GM21825 (cell line): Measurements from ENCODE around the gene COL6A3.
"Not testable (repeated sequence)": the region's sequence is repeated elsewhere in the genome, so short reads cannot be mapped to it uniquely, and the experiment has no call there.

Experiments
- ATAC-seq: cut with Tn5 transposase; IDR thresholded peaks from one replicate; pipeline ENCODE4 v1.9.1; 2021; ENCODE audit warnings: mild to moderate bottlenecking, moderate library complexity; ENCODE audit not compliant: unreplicated experiment

Gene COL6A3

DNA sequence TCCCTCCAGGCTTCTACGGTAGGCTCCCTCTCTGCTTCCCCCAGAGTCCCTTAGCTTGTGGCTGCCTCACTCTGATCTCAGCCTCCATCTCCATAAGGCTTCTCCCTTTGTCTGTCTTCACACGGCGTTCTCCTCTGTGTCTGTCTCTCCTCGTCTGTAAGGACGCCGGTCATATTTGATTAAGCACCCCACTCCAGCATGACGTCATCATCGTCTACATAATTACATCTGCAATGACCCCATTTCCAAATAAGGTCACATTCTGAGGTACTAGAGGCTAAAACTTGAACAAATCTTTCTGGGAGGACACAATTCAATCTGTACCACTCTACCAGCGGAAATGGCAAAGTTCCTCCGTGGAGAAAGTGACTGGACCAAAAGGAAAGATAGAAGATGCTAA is 8.3 kb upstream of the COL6A3 start:
- no peak for ATAC-seq

DNA sequence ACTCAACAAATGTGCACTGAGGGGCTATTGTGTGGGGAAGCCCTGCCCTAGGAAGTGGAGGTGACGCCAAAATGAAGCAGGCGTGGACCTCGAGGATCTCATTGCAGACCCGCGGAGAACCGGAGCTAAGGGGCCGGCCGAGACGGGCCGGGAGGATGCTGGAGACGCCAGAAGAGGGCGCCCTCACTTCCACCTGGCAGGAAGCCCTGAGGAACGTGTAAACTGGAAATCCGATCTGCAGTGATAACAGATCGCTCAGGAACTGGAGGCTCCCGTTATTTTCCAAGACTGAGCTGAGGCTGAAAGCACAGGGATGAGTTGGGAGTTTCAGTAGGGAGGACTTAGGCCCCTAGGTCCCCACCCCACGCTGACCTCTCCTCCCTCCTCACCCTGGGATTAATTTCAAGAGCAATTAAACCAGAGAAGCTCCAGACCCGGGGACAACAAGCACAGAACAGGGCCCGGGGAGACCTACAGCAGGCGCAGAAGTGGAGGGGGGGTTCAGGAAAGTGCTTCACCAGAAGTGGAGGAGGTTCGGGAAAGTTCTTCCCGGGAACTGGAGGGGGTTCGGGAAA is 7.7 kb upstream of the COL6A3 start:
- no peak for ATAC-seq

- ATAC-seq, result no peak
These were observed 4.3 kb upstream of the COL6A3 start for GRCh38 chr2:237418300-237418699.

GRCh38 chr2:237412988-237413776 is 782 bp downstream of the COL6A3 start:
- no peak for ATAC-seq

DNA sequence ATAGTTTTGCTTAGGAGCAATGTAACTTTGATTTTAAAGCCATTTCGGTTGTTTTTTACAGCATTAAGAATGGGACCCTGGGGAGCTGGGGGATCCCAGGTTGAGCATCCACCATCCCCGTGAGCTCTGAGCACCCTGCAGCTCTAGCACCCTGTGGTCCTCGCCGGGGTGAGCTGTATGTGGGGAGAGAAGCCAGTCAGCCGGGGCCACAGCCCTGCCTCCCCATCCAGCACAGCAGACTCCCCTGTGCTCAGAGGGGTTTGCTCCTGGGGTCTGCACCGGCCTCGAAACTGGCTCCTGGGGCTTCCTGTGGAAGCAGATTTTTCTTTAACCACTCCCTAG is 1.3 kb downstream of the COL6A3 start:
- ATAC-seq, result no peak

- no peak for ATAC-seq
These were observed 2.1 kb downstream of the COL6A3 start for GRCh38 chr2:237411683-237412423.

DNA sequence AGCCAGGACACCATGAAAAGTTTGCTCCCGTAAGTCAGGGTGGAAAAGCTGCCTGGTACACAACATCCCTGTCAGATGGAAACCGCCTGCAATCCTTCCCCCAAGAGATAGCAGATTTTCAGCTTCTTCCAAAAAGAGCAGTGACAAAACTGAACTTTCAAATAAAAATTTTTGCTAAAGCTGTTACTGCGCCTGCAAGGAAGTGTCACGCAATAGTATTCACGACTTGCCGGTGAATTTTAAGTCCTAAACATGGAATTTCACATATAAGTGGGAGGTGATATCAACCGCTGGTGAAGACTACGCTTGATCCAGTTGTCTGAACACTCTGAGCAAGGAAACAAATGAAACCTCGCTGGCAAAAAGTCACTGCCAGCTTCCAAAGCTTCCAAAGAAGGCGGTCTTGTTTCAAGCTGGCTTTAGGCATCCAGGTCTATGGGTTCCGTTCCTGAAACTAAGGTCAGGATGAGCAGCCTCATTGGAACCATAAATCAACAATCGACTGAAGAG is 2.8 kb downstream of the COL6A3 start:
- no peak for ATAC-seq

DNA sequence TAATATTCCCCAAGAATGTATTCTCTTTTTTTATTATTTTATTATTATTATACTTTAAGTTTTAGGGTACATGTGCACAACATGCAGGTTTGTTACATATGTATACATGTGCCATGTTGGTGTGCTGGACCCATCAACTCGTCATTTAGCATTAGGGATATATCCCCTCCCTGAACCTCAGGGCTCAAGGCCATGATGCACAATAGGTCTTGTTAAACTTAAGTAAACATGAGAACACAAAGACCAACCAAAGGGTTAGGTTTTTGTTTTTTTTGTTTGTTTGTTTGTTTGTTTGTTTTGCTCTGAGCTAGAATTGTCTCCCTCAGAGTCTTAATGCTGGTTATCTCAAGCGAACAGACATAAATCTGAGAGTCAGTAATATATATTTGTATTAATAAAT is 4.7 kb downstream of the COL6A3 start:
- not testable (repeated sequence) for ATAC-seq

GRCh38 chr2:237408335-237409000 is 5.5 kb downstream of the COL6A3 start:
- ATAC-seq, result no peak

DNA sequence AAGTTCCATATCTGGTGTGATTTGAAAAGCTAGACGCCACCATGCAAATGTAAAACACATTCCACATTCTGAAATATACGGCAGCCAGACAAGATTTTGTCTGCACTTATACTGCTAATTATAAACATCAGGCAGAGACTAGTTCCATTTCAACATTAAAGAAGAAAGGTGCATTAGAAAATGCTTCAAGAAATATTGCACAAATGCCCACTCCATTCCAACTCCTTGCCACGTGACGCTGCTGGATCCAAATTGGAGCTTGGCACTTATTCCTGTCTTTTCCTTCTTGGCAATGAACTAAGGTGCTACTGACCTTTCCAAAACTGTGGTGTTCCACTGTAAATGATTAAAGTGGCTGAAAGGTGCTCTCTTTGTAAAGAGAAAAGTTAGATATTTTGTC is 6.3 kb downstream of the COL6A3 start:
- ATAC-seq, result no peak

- ATAC-seq, result no peak
These were observed 7.5 kb downstream of the COL6A3 start for GRCh38 chr2:237406371-237406895.

GRCh38 chr2:237405605-237406004 is 8.4 kb downstream of the COL6A3 start:
- no peak for ATAC-seq

- no peak for ATAC-seq
These were observed 8.9 kb downstream of the COL6A3 start for GRCh38 chr2:237405006-237405559.

DNA sequence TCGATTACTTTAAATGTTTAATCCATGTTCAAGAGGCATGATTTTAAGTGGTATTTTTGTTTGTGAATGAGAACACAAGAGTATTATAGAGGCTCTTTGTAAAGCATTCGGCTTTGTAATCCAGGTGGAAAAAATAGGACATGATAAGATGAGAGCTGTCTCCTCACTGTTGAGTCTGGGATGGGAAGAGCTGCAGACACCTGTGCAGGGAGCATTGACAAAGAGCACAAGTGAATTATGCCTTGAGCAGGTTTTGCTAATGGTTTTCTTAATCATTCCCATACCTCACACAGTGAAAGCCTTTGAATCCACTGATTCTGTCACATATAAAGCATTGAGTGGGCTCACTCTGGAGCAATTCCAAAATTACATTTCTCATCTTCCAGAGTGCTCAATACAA is 9.6 kb downstream of the COL6A3 start:
- ATAC-seq, result no peak

DNA sequence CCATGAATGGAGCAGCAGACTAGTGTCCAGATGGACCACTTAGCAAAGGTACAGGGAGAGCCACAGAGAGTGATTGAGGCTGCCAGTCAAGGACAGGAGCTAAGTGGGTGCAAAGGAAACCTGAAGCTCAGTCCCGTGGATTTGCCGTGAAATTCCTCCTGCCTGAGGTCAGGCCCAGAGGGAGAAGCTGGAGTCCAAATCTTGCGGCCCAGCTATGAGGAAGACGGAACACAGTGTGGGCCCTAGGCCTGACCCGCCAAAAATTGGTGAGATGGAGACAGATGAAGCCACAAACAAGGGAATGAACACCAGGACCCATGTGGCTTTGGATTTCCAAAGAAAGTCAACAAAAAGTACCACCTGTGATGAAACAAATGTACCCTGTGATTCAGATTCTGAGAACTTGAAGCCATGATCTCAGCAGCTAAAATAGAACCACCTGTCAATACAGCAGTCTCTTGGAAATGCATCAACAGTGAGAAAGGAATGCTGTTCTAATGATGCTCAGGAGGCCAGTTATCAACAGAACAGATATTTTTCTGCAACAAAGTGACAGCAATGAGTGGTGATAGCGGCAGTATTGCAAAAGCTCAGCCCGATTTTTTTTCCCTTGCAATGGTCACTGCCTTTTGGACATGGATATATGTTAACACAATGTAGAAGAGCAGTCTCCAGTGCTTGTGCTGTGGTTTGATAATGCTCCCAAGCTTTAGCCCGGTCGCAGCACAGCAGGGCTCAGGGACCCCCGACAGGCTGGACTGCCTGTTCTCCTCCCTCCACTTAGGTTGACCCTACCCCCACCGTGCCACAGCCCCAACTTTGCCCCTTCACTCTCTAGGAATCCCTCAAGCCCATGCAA is 10.7 kb downstream of the COL6A3 start:
- ATAC-seq, result no peak

DNA sequence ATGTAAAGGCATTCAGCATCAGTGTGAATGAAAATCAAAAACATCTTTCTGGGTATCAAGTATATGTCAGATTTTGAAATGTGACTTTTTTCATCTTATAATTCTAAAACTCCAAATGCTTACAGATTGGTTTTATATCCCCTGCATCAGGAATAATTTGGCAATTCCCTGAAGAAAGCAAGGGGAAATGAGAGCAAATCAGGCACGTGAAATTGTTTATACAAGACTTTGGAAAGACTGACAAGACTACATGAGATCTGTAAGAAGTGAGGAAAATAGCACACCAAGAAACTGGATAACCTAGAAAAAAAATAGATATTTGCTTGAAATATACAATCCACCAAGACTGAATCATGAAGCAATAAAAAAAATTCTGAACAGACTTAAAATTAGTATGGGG is 13.8 kb downstream of the COL6A3 start:
- no peak for ATAC-seq

DNA sequence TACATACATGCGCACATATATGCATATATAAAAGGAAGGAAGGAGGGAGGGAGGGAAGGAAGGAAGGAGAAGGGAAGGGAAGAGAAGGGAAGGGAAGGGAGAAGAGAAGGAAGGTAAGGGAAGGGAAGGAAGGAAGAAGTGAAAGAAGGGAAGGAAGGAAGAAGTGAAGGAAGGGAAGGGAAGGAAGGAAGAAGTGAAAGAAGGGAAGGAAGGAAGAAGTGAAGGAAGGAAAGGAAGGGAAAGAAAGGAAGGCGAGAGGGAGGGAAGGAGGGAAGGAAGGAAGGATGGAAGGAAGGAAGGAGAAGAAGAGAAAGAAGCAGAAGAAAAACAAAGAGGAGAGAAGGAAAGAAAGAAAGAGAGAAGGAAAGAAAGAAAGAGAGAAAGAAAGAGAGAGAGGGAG is 16.9 kb downstream of the COL6A3 start:
- ATAC-seq, result no peak

DNA sequence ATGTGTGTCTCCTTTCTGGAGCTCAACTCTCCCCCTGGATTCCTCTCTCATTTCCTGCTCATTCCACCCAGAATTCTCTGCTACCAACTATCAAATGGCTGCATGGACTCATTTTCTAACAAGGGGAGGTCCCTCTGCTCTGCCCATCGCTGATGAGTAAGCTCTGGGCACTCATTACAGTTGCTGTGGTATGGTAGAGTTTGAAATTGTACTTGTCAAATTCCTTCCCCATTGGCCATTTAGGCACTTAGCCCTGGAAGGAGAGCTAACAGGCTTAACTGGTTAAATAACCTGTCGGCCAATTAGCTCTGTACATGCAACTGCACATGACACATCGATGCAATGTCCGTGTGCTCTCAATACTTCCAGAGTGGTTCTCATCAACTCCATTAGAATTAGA is 20.4 kb downstream of the COL6A3 start:
- no peak for ATAC-seq

- no peak for ATAC-seq
These were observed 21.8 kb downstream of the COL6A3 start for GRCh38 chr2:237392186-237392585.

DNA sequence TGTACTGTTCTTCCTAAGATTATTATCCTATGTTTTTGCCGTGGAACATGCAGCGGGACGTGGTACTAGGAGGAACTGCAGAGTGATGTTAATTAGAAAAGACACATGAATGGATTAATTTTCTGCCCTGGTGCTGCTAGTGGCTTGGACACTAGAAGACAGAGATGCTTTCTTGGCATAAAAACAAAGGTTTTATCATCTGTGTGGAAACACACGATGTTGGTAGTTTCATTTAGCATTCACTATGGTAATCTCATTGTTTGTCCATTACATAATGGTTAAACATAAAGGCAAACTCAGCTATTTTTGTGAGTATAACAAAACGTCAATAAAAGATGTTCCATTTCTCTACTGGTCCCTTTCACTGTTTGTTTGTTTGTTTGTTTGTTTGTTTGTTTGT is 22.8 kb downstream of the COL6A3 start:
- no peak for ATAC-seq
